Upper lobe of right lung (tissue), 1 donor: ENCODE results near the gene RGS14. TPM values are rescaled to one million over a fixed set of nuclear protein-coding genes. Genes with fewer than 3 reads are reported as not detected.
A peak's percentile ranks its signal among the peaks of the same experiment; 100 is the strongest.

Experiments used
- ATAC-seq: fragments of 200-7000 bp; cut with Tn5 transposase; one replicate; pipeline ENCODE4 v1.9.1; 2020; ENCODE audit warnings: mild to moderate bottlenecking, moderate library complexity
- DNase-seq: peaks from one replicate; pipeline ENCODE4 v3.0.0-alpha.2; 2020
- H3K27ac ChIP-seq: fragments of 200-600 bp; one replicate; pipeline ENCODE4 v1.8.0; 2022
- H3K27me3 ChIP-seq: fragments of 200-600 bp; one replicate; pipeline ENCODE4 v1.8.0; 2022; ENCODE audit warnings: mild to moderate bottlenecking
- H3K36me3 ChIP-seq: fragments of 200-600 bp; one replicate; pipeline ENCODE4 v1.8.0; 2022
- H3K4me1 ChIP-seq: fragments of 200-600 bp; one replicate; pipeline ENCODE4 v1.8.0; 2022
- H3K4me3 ChIP-seq: fragments of 200-600 bp; one replicate; pipeline ENCODE4 v1.8.0; 2022; ENCODE audit warnings: mild to moderate bottlenecking
- H3K9me3 ChIP-seq: fragments of 200-600 bp; one replicate; pipeline ENCODE4 v1.8.0; 2022
- CTCF ChIP-seq: fragments of 200-600 bp; IDR thresholded peaks from one replicate; pipeline ENCODE4 v1.8.0; 2022; ENCODE audit warnings: antibody characterized with exemption
- intact Hi-C: fragments of 100-400 bp; cut with DNase I; formaldehyde crosslinking; loops from one replicate; pipeline ENCODE4 v1.11.0; 2022
- total RNA-seq: library from RNA; stranded (reverse); fragmentation: NEBNext Ultra II Directional; extraction: Animal tissue kit (Norgen Biotek cat#: 25700); gene quantifications from one replicate; pipeline ENCODE4 v1.2.1, GENCODE V29; 2021
- donor health status: DM: no; HTN: yes; CAD: no; lungs with severe emphysema.

RGS14 gene
- total RNA-seq, 1 donor from 2014 or later, result 17.5 TPM

GRCh38 chr5:177376107-177376506, 18.4 kb downstream of the RGS14 start:
- no peak overlapping the region for H3K27ac ChIP-seq
- H3K27me3 ChIP-seq, result no peaks in the 10 kb centered on the region
- intact Hi-C loops, result no loop called here
- no peaks in the 10 kb centered on the region for H3K9me3 ChIP-seq
- H3K36me3 ChIP-seq, result no peaks in the 10 kb centered on the region
- H3K4me1 ChIP-seq, result peaks cover 8% of the 10 kb centered on the region
- no peak for DNase-seq
- H3K4me3 ChIP-seq, result no peak overlapping the region
- no peak for ATAC-seq
- no peak for TF ChIP-seq CTCF

DNA sequence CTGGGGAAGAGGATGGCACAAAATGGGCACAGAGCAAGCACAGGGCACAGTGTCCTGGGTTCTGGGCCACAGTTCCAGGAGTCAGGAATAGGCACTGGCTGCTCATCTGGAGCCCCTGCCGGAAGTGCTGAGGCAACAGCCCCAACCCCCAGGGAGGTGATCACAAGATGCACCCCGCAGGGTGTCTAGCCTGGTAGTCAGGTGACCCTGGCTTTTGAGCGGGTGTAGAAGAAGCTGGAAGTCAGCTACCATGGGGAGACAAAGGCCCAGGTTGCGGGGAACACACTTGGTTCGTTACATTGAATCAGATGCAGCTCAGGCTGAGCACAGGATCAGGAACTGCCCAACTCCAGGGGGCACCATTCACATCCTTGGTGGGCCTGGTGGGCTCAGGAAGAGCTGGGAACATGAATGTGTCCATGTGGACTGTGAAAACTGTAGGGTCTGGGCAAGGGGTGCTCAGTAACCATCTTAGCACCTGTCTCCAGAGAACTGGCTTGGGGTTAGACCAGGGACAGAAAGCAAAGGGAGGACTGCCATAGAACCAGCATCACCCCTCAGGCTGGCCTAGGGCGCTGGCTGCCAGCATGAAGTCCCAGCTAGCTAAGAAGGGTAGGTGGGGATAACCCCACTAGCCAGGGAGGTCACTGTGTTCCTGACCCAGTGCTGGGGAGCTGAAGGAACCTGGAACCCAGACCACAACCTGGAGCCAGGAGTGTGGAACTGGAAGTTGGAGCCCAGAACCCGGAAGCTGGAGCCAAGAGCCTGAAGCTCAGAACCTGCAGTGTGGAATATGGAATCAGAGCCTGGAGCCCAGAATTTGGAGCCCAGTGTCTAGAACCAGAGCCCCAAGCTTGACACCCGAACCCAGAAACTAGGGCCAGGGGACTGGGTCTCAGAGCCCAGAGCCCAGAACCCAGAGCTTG, 20.4 kb downstream of the RGS14 start:
- intact Hi-C loops, result no loop called here
- ATAC-seq, result no peak
- Histone ChIP-seq H3K27ac (no peak overlapping the region), H3K27me3 (peaks cover 5% of the 10 kb centered on the region), H3K9me3 (no peaks in the 10 kb centered on the region), H3K4me1 (no peaks in the 10 kb centered on the region), H3K36me3 (no peaks in the 10 kb centered on the region), H3K4me3 (no peak overlapping the region)
- no peak for TF ChIP-seq CTCF
- DNase-seq, result no peak

DNA sequence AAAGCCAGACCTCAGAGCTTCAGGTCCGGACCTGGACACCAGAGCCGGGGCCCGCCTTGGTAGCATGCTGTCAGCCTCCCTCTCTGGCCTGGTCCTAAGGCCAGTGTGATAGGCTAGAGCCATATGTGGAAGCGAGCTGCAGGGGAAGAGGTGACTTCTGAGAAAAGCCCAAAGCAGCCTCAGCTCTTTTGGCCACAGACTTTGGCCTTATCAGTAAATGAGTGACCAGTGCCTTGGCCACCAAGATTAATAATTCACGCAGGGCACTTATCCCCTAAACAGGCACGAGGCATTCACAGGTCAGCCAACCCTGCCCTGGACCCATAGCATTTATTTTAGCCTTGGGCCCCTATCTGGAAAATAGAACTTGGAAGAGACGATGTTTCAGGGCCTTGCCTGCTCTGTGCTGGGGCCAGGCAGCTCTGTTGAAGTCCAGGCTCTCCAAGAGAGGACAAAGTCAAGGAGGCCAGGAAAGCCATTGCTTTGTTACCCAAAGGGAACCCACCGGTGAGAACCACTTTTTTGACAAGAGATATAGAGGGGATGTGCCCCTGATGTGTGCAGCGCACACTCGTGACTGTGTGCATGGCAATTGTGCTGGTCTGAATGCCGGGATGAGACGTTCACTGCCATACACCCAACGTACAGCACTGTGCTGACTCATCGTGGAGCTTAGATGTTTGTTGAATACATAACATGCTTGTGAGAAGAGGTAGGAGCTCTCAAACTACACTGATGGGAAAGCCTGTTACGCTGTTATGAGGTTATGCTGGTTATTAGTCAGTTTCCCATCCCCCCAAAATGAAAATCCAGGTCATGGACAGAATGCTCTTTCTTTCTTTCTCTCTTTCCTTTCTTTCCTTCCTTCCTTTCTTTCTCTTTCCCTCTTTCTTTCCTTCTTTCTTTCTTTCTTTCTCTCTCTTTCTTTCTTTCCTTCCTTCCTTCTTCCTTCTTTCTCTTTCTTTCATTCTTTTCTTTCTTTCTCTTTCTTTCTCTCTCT, 21.5 kb downstream of the RGS14 start:
- Histone ChIP-seq H3K4me1 (no peaks in the 10 kb centered on the region), H3K27me3 (peaks cover 5% of the 10 kb centered on the region), H3K27ac (no peak overlapping the region), H3K4me3 (no peak overlapping the region), H3K36me3 (no peaks in the 10 kb centered on the region), H3K9me3 (no peaks in the 10 kb centered on the region)
- no peak for DNase-seq
- TF ChIP-seq CTCF, result no peak
- intact Hi-C loops, result no loop called here
- ATAC-seq, result peak; percentile 70

- Histone ChIP-seq H3K27me3 (peaks cover 11% of the 10 kb centered on the region), H3K9me3 (no peaks in the 10 kb centered on the region), H3K4me1 (no peaks in the 10 kb centered on the region), H3K4me3 (no peak overlapping the region), H3K36me3 (no peaks in the 10 kb centered on the region), H3K27ac (no peak overlapping the region)
- ATAC-seq, result no peak
- TF ChIP-seq CTCF, result no peak
- no peak for DNase-seq
- intact Hi-C loops, result no loop called here
Observed at GRCh38 chr5:177380805-177381126, 23.0 kb downstream of the RGS14 start.

DNA sequence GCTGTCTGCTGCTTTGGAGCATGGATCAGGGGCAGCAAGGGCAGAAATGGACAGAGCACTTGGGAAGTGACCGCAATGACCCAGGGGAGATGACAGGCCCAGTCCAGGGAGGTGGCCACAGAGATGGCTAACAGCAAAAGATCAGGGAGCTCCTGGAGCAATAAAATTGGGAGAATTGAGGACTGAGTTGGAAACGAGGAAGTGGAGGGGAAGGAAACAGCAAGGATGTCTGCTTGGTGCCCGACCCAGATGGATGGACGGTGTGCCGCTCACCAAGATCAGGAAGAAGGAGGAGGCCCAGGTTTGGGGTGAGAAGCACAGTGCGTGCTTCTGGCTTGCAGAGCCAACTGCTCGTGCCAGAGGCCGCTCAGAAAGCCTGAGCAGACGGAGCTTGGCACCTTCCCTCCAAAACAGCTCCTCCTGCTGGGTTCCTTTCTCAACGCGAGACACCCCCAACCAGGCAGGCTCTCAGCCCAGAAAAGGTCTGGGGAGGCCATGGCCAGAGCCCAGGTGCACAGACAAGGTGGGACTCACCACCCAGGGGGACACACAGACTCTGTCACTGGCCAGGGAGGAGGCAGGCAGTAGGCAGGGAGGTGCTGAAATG, 24.8 kb downstream of the RGS14 start:
- TF ChIP-seq CTCF, result no peak
- Histone ChIP-seq H3K36me3 (no peaks in the 10 kb centered on the region), H3K4me1 (no peaks in the 10 kb centered on the region), H3K27ac (no peak overlapping the region), H3K9me3 (no peaks in the 10 kb centered on the region), H3K4me3 (no peak overlapping the region), H3K27me3 (peaks cover 14% of the 10 kb centered on the region)
- ATAC-seq (no peak), DNase-seq (no peak)
- intact Hi-C loops, result no loop called here
